GM18873 (cell line): ENCODE data around the gene CTTNBP2.

Source experiments
- ATAC-seq: cut with Tn5 transposase; IDR thresholded peaks from one replicate; pipeline ENCODE4 v1.9.1; 2021; ENCODE audit warnings: mild to moderate bottlenecking, moderate library complexity, moderate number of reproducible peaks; ENCODE audit not compliant: unreplicated experiment, low FRiP score

The CTTNBP2 gene

GRCh38 chr7:117667456-117667855, 205.8 kb downstream of the CTTNBP2 start:
- no peak for ATAC-seq

GRCh38 chr7:117666689-117667088, 206.6 kb downstream of the CTTNBP2 start:
- ATAC-seq, result no peak

- no peak for ATAC-seq
These were observed 207.2 kb downstream of the CTTNBP2 start for GRCh38 chr7:117666031-117666430.

GRCh38 chr7:117665368-117665767, 207.9 kb downstream of the CTTNBP2 start:
- no peak for ATAC-seq

- ATAC-seq, result no peak
These were observed 209.2 kb downstream of the CTTNBP2 start for GRCh38 chr7:117664047-117664446.

- no peak for ATAC-seq
These were observed 211.9 kb downstream of the CTTNBP2 start for GRCh38 chr7:117661328-117661727.
